ENCODE measurements around the gene BBX. TPM values are rescaled to one million over a fixed set of nuclear protein-coding genes. Genes with fewer than 3 reads are reported as not detected.

Gene BBX
- total and polyA plus RNA-seq, 2 of the 13 experiments (the other 11 are each of a cell fraction or from before 2014, with no cell fraction given), result 13.7 to 23.2 TPM

DNA sequence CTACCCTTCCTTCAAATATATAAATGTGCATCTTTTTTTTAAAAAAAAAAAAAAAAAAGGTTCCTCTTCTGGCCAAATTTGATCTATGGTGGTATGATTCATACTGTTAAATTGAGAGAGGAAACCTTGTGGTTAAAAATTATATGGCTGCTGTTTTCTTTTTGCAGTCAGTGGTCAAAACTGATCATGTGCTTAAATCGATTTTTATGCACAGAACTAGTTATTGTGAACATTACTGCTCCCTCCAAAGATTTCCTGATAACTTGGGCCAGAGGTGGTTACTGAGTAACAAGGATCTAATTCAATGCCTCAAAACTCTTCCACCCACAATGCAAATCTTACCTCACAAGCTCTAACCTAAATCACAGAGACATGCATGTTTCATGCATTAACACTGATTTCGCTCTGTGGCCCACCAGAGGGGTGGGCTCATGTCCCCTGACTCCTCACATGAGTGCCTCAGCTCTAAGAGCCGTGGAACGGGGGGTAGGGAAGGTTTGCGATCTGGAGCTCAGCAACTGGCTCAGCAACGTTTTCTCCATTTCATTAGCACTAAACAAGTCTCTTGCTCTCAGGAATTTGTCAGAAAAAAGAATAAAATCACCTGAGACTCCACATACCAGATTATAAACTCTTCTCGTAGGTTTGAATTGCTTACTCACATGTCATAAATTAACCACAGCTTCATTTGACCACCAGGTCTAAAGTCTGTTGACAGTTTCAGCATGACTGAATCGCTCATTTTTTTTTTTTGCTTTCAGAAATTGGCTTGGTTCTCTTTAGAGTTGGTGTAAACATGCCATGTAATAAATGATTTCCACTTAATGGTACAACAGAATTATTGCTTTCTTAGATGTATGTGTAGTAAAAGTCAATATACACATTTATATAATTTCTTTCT lies 287.7 kb downstream of the BBX start (continued):
- TF ChIP-seq USF2 (IDR thresholded peaks at IDR 0.05; ENCODE audit: low read depth, low read length) (peak; percentile 28), USF2 (CRISPR knock-in tag; IDR thresholded peaks at IDR 0.05; ENCODE audit: borderline replicate concordance) (peak; percentile 30; the same call in 1 of the 2 replicates), ZNF615 (CRISPR knock-in tag; IDR thresholded peaks at IDR 0.05; ENCODE audit: borderline replicate concordance) (no peak), TRIM24 (CRISPR knock-in tag; IDR thresholded peaks at IDR 0.05) (no peak), ZSCAN9 (CRISPR knock-in tag; IDR thresholded peaks at IDR 0.05; ENCODE audit: borderline replicate concordance) (no peak), ZNF747 (CRISPR knock-in tag; IDR thresholded peaks at IDR 0.05; ENCODE audit: borderline replicate concordance) (no peak), ZNF790 (CRISPR knock-in tag; IDR thresholded peaks at IDR 0.05; ENCODE audit: borderline replicate concordance) (no peak), SALL1 (CRISPR knock-in tag; IDR thresholded peaks at IDR 0.05) (peak; percentile 58), ZNF10 (CRISPR knock-in tag; IDR thresholded peaks at IDR 0.05; ENCODE audit: borderline replicate concordance, low read depth) (no peak), MED1 (CRISPR knock-in tag; IDR thresholded peaks at IDR 0.05) (peak; percentile 37; the same call in 1 of the 2 replicates), ZNF766 (CRISPR knock-in tag; IDR thresholded peaks at IDR 0.05; ENCODE audit: borderline replicate concordance) (no peak), MNT (IDR thresholded peaks at IDR 0.05) (no peak), HDAC1 (CRISPR knock-in tag; IDR thresholded peaks at IDR 0.05) (0 out of 2 replicates have a peak, but pooled peaks have one; percentile 22), ARHGAP35 (CRISPR knock-in tag; IDR thresholded peaks at IDR 0.05; ENCODE audit: borderline replicate concordance) (no peak), PTBP1 (IDR thresholded peaks at IDR 0.05; ENCODE audit: low read depth, low read length, poor library complexity, severe bottlenecking) (no peak), ZNF572 (CRISPR knock-in tag; IDR thresholded peaks at IDR 0.05) (no peak), CERS6 (CRISPR knock-in tag; IDR thresholded peaks at IDR 0.05) (no peak), XRCC5 (optimal IDR thresholded peaks at IDR 0.05; ENCODE audit: low read length) (no peak), U2AF1 (optimal IDR thresholded peaks at IDR 0.05; ENCODE audit: low read depth, low read length) (no peak), ZMYM4 (CRISPR knock-in tag; IDR thresholded peaks at IDR 0.05) (peak; percentile 78), ZBTB14 (CRISPR knock-in tag; IDR thresholded peaks at IDR 0.05) (no peak), RBM39 (IDR thresholded peaks at IDR 0.05; ENCODE audit: low read depth, low read length, poor library complexity, severe bottlenecking) (no peak)
